K562 treated with DMSO at 1 percent for 12 hours (cell line): Measurements from ENCODE around the gene DENND11. TPM values are rescaled to one million over a fixed set of nuclear protein-coding genes. Genes with fewer than 3 reads are reported as not detected.

Experiments
- total RNA-seq: library from RNA; unstranded; fragments of 300-600 nt; gene quantifications from 2 replicates; pipeline ENCODE4 v1.2.3, GENCODE V29; 2022; ENCODE audit not compliant: insufficient read depth

Gene DENND11
- total RNA-seq, result 0.59 TPM in 1 of 2 replicates, not detected in the other

DNA sequence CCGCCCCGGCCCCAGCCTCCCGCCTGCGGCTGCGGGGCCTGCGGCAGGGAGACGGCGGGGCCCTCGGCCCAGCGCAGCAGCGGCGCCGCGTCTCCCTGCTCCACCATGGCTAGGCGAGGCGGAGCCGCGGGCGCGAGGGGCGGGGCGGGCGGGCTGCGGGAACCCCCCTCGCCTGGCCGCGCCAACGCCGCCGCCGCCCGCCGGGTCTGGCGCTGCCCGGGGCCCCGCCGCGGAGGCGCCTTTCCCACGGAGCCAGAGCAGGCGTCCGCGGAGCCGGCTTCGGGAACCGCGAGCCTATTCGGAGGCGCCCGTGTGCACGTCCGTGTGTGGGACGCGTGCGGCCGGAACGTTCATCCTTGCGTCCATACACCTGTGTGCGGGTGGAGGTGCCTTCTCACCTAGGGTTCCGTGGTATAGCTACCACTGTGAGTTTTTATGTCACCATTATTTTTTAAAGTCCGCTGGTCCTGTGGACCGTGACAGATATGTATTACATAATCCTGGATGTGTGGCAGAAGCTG is at the start of gene DENND11:
Gene DENND11 (minus strand): TSS at position 120 of the 521 bp plus-strand sequence. CDS start 13 bp downstream, at position 107.

DNA sequence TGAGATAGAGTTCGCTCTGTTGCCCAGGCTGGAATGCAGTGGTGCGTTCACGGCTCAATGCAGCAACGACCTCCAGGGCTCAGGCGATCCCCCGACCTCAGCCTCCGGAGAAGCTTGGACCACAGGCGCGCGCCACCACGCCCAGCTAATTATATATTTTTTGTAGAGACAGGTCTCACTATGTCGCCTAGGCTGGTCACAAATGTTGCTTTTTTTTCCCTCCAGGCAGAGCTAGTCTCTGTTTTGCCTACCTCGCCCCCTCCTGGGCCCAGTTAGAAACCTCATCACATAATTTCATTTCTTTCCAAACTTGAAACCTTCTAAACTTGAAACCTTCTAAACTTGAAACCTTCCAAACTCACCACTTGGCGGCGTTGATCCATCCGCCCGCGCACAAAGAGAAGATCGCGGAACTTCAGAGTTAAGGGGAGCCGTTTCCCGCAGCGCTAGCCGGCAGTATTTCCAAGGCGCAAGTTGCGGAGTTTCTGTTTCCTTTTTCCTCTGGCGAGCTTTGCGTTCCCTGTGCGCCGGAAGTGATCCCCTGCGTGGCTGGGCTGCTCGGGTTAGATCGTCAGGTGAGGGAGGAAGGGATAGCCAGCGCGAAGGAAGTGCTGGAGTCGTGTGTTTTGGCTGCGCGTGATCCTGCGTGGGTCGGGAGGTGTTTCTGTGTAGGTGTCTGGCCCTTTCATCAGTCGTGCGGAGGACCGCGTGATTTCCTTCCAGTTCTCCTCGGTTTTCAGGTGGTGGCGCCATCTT is 36.0 kb upstream of the DENND11 start, which contains the start of gene SSBP1:
Gene SSBP1 (plus strand): TSS at position 523 of the 756 bp plus-strand sequence. CDS start 809 bp downstream, outside the sequence.

GRCh38 chr7:141708351-141708750 is 6.4 kb upstream of the DENND11 start, which contains the start of gene WEE2:
Gene WEE2 (plus strand): TSS chr7:141708353. CDS start chr7:141708759, 406 bp downstream.

Other genes with a start within 250 kb of the DENND11 start
- 19.3 and 43.7 TPM in 2 replicates for gene AGK, start 150.8 kb downstream of the DENND11 start, total RNA-seq
- gene WEE2, start 6.2 kb upstream of the DENND11 start, total RNA-seq, result not detected in 2 replicates
- 243 and 301 TPM in 2 replicates for gene SSBP1, start 36.2 kb upstream of the DENND11 start, total RNA-seq
- not detected in 2 replicates for gene TAS2R3, start 61.9 kb upstream of the DENND11 start, total RNA-seq
- gene TAS2R4, start 74.5 kb upstream of the DENND11 start, total RNA-seq, result 0.86 TPM in 1 of 2 replicates, not detected in the other
- gene TAS2R5, start 88.1 kb upstream of the DENND11 start, total RNA-seq, result 0.91 TPM in 1 of 2 replicates, not detected in the other
- gene PRSS37, start 139.3 kb upstream of the DENND11 start, total RNA-seq, result not detected in 2 replicates
- not detected in 2 replicates for gene OR9A4, start 214.2 kb upstream of the DENND11 start, total RNA-seq
- gene CLEC5A, start 244.8 kb upstream of the DENND11 start, total RNA-seq, result not detected in 2 replicates